Bronchus fibroblast of lung (primary cell): ENCODE measurements around the gene PI4K2A. TPM values are rescaled to one million over a fixed set of nuclear protein-coding genes. Genes with fewer than 3 reads are reported as not detected.

Experiments used
- total RNA-seq: library from RNA; depleted of rRNA; stranded (reverse); fragments of >200 nt; gene quantifications from 2 replicates; pipeline ENCODE4 v1.2.3, GENCODE V29; 2015

Gene PI4K2A
- 22.2 and 22.3 TPM in 2 replicates for total RNA-seq

GRCh38 chr10:97640174-97640867 lies at the start of gene PI4K2A:
Gene PI4K2A, plus strand, starts transcription at chr10:97640671. Its CDS starts 72 bp downstream, at chr10:97640743.

GRCh38 chr10:97632949-97633884 lies 7.3 kb upstream of the PI4K2A start, which contains the start of gene MORN4:
Gene MORN4, minus strand, starts transcription at chr10:97633500. Its CDS starts 13,847 bp downstream, at chr10:97619653.

GRCh38 chr10:97686962-97687784 lies 46.7 kb downstream of the PI4K2A start, which contains the start of gene AVPI1:
Gene AVPI1, minus strand, starts transcription at chr10:97687241. Its CDS starts 7,336 bp downstream, at chr10:97679905.

GRCh38 chr10:97713339-97713825 lies 72.9 kb downstream of the PI4K2A start, which contains the start of gene MARVELD1:
Gene MARVELD1, plus strand, starts transcription at chr10:97713730. Its CDS starts 147 bp downstream, at chr10:97713877.

Other genes starting within 250 kb of the PI4K2A start
- gene RRP12, start 239.3 kb upstream of the PI4K2A start, total RNA-seq, result 20.7 and 21.0 TPM in 2 replicates
- gene PGAM1, start 214.5 kb upstream of the PI4K2A start, total RNA-seq, result 519 and 549 TPM in 2 replicates
- gene EXOSC1, start 194.7 kb upstream of the PI4K2A start, total RNA-seq, result 55.8 and 65.1 TPM in 2 replicates
- 54.1 and 54.3 TPM in 2 replicates for gene ZDHHC16, start 194.5 kb upstream of the PI4K2A start, total RNA-seq
- gene MMS19, start 142.2 kb upstream of the PI4K2A start, total RNA-seq, result 97.0 and 103 TPM in 2 replicates
- 19.5 and 20.2 TPM in 2 replicates for gene UBTD1, start 141.7 kb upstream of the PI4K2A start, total RNA-seq
- 0.89 and 1.0 TPM in 2 replicates for gene ANKRD2, start 67.9 kb upstream of the PI4K2A start, total RNA-seq
- 0.67 and 1.0 TPM in 2 replicates for gene HOGA1, start 56.3 kb upstream of the PI4K2A start, total RNA-seq
- not detected in 2 replicates for gene C10orf62, start 51.0 kb upstream of the PI4K2A start, total RNA-seq
- 6.2 and 9.4 TPM in 2 replicates for gene MORN4, start 7.2 kb upstream of the PI4K2A start, total RNA-seq
- gene AVPI1, start 46.6 kb downstream of the PI4K2A start, total RNA-seq, result 21.4 and 24.5 TPM in 2 replicates
- 36.3 and 44.9 TPM in 2 replicates for gene MARVELD1, start 73.1 kb downstream of the PI4K2A start, total RNA-seq
- gene ZFYVE27, start 96.5 kb downstream of the PI4K2A start, total RNA-seq, result 10.1 and 10.7 TPM in 2 replicates
- not detected in 2 replicates for gene SFRP5, start 131.3 kb downstream of the PI4K2A start, total RNA-seq
- gene GOLGA7B, start 209.2 kb downstream of the PI4K2A start, total RNA-seq, result under 0.01 TPM in 1 of 2 replicates, not detected in the other